DND-41 (cell line): Measurements from ENCODE around the gene NECTIN2.

Experiments
- EZH2 ChIP-seq: IDR thresholded peaks from 3 replicates; pipeline ENCODE4 v1.6.1; 2012; ENCODE audit warnings: borderline replicate concordance, low read depth, mild to moderate bottlenecking, moderate library complexity, low read length, inconsistent platforms; ENCODE audit not compliant: severe bottlenecking
- TF ChIP-seq, protein P1 (sequence below): IDR thresholded peaks from 2 replicates; pipeline ENCODE4 v1.5.1; 2012; ENCODE audit warnings: borderline replicate concordance, low read length, moderate library complexity, mild to moderate bottlenecking; ENCODE audit not compliant: poor library complexity, severe bottlenecking; ENCODE audit errors: extremely low read depth

DNA sequence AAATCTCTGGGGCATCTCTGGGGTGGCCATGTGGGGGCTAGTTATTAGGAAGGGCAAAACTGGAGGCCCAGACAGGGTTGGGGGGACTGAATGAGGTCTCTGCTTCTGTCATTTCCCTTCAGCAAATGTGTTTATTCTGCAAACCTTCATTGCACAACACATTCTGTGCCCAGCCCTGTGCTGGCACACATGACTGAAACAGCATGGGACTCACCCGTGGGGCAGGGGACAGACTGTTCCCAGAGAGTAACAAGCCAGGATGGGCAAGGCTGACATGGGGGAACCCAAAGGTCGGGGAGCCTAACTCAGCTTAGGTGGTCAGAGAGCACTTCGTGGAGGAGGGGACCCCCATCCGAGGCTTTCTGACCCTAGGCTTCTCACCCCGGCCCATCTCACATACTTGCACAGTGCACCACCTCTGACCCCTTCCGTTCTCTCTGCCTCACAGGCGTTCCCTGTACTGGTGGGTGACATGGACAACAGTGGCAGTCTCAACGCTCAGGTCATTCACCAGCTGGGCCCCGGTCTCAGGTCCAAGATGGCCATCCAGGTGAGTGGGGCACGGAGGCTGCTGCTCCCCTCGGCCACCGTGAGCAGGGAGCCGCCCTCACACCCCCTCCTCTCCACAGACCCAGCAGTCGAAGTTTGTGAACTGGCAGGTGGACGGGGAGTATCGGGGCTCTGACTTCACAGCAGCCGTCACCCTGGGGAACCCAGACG is 47.4 kb downstream of the NECTIN2 start:
- TF ChIP-seq, protein P1, sequence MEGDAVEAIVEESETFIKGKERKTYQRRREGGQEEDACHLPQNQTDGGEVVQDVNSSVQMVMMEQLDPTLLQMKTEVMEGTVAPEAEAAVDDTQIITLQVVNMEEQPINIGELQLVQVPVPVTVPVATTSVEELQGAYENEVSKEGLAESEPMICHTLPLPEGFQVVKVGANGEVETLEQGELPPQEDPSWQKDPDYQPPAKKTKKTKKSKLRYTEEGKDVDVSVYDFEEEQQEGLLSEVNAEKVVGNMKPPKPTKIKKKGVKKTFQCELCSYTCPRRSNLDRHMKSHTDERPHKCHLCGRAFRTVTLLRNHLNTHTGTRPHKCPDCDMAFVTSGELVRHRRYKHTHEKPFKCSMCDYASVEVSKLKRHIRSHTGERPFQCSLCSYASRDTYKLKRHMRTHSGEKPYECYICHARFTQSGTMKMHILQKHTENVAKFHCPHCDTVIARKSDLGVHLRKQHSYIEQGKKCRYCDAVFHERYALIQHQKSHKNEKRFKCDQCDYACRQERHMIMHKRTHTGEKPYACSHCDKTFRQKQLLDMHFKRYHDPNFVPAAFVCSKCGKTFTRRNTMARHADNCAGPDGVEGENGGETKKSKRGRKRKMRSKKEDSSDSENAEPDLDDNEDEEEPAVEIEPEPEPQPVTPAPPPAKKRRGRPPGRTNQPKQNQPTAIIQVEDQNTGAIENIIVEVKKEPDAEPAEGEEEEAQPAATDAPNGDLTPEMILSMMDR, result no peak
- no peak for TF ChIP-seq EZH2
